ENCODE data around the gene HOXD10.

HOXD10 gene

DNA sequence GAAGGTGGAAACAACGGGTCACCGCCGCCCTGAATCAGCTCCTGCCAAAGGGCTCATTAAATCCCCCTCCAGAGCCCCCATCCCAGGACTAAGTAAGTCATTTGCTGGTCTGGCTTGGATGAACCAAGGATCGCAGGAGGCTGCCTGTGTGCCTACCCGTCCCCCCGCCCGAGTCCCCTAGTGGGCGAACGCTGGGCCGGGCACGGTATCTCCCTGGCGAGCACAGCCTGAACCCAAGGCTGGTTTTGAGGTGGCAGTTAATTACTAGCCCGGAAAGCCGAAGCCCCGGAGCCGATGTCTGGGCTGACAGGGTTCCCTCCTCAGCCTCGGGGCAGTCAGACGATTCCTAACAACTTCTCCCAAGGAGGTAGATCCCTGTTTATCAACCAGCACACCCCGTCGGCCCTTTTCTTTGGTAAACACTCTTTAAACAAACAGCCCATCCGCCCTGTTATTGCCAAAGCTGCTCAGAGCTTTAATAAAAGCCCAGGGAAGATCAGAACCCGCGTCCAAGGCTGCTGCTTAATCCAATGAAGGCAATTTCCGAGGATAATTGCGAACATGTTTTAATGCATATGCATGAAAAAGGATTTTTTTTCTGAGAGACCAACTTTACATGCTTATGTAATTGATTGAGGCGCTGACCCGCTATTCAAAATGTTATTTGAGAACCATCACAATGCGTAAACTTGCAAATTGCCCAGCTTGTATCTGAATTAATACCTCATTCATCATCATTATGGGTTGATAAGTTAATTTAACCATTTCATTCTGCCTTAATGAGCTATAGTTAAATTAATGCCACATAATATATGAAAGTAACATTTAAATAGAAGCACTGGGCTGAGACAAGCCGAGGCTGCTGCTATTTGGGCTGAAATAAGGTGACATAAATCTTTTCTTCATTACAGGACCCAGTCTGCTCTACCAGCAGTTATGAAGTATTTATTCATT is 43.4 kb upstream of the HOXD10 start:
- TF ChIP-seq, protein P1, sequence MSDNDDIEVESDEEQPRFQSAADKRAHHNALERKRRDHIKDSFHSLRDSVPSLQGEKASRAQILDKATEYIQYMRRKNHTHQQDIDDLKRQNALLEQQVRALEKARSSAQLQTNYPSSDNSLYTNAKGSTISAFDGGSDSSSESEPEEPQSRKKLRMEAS (IDR thresholded peaks at IDR 0.05; ENCODE audit: low read depth, low read length): no peak
- TF ChIP-seq MYC (IDR thresholded peaks at IDR 0.05; ENCODE audit: low read depth, low read length): no peak
- TF ChIP-seq, protein P2, sequence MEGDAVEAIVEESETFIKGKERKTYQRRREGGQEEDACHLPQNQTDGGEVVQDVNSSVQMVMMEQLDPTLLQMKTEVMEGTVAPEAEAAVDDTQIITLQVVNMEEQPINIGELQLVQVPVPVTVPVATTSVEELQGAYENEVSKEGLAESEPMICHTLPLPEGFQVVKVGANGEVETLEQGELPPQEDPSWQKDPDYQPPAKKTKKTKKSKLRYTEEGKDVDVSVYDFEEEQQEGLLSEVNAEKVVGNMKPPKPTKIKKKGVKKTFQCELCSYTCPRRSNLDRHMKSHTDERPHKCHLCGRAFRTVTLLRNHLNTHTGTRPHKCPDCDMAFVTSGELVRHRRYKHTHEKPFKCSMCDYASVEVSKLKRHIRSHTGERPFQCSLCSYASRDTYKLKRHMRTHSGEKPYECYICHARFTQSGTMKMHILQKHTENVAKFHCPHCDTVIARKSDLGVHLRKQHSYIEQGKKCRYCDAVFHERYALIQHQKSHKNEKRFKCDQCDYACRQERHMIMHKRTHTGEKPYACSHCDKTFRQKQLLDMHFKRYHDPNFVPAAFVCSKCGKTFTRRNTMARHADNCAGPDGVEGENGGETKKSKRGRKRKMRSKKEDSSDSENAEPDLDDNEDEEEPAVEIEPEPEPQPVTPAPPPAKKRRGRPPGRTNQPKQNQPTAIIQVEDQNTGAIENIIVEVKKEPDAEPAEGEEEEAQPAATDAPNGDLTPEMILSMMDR (IDR thresholded peaks at IDR 0.05; ENCODE audit: low read depth, low read length): no peak
- no peak for TF ChIP-seq POLR2A (IDR thresholded peaks at IDR 0.05; ENCODE audit: extremely low read depth, insufficient read length)
- DNase-seq (ENCODE audit: low read depth): no peak
- no peak overlapping the region for H3K4me3 ChIP-seq (ENCODE audit: low read depth, low read length)

DNA sequence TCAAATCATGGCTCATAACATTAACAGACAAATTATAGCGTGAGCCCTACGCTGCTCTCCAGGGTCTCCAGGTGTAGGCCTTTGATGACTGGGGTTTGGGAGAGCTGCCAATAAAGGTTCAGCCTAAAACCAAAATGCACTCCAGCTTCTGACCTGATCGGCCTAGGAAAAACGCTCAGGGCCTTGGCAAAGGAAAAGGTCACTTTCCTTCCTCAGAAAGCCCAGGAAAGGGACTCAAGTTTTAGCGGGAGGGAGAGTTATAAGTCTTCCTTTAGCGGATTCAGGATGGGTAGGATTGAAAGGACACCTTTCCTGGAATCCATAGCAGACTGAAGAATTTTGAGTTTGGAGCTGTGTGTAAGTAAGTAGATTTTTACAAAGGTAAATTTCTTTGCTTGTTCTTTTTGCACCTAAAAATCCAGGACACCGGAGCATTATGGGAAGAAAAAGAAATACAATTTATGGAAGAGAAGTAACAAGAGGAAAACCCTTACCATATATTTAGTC is 41.6 kb upstream of the HOXD10 start:
- TF ChIP-seq POLR2A (IDR thresholded peaks at IDR 0.05; ENCODE audit: extremely low read depth, insufficient read length) (no peak), MYC (IDR thresholded peaks at IDR 0.05; ENCODE audit: low read depth, low read length) (no peak)
- TF ChIP-seq, protein P2 (IDR thresholded peaks at IDR 0.05; ENCODE audit: low read depth, low read length): no peak
- TF ChIP-seq, protein P1 (IDR thresholded peaks at IDR 0.05; ENCODE audit: low read depth, low read length): no peak
- DNase-seq (ENCODE audit: low read depth): no peak

DNA sequence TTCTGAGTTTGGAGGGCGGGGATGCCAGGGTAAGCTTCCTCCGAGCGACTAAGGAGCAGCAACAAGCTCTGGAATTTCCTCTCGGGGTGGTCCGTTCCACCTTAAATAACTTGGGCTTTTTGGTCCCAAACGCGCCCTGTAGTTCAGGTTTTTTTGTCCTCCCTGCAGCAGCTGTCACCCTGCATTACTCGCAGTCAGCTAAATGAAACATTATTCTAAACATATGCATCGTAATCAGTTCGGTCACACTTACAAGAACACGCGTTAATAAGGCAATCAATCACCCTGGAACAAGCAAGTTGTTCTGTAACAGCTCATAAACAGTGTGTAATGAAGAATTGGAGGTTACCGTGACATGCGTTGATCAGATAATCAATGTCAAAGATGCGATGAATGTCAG is 41.1 kb upstream of the HOXD10 start:
- no peak for TF ChIP-seq MYC (IDR thresholded peaks at IDR 0.05; ENCODE audit: low read depth, low read length)
- DNase-seq (ENCODE audit: low read depth): no peak
- H3K4me3 ChIP-seq (ENCODE audit: low read depth, low read length): no peak overlapping the region

More for the DNA sequence above, 41.6 kb upstream of the HOXD10 start:
- H3K4me3 ChIP-seq (ENCODE audit: low read depth, low read length): no peak overlapping the region

GRCh38 chr2:176076063-176076462 is 40.5 kb upstream of the HOXD10 start:
- no peak for DNase-seq (ENCODE audit: low read depth)
- H3K4me3 ChIP-seq (ENCODE audit: low read depth, low read length): no peak overlapping the region
- TF ChIP-seq MYC (IDR thresholded peaks at IDR 0.05; ENCODE audit: low read depth, low read length): no peak
- TF ChIP-seq, protein P1 (IDR thresholded peaks at IDR 0.05; ENCODE audit: low read depth, low read length): no peak
- TF ChIP-seq, protein P2 (IDR thresholded peaks at IDR 0.05; ENCODE audit: low read depth, low read length): no peak
- TF ChIP-seq POLR2A (IDR thresholded peaks at IDR 0.05; ENCODE audit: extremely low read depth, insufficient read length): no peak

- no peak for DNase-seq (ENCODE audit: low read depth)
- TF ChIP-seq, protein P1 (IDR thresholded peaks at IDR 0.05; ENCODE audit: low read depth, low read length): no peak
- TF ChIP-seq, protein P2 (IDR thresholded peaks at IDR 0.05; ENCODE audit: low read depth, low read length): no peak
- no peak for TF ChIP-seq MYC (IDR thresholded peaks at IDR 0.05; ENCODE audit: low read depth, low read length)
- no peak for TF ChIP-seq POLR2A (IDR thresholded peaks at IDR 0.05; ENCODE audit: extremely low read depth, insufficient read length)
- H3K4me3 ChIP-seq (ENCODE audit: low read depth, low read length): no peak overlapping the region
Measured at GRCh38 chr2:176076796-176077195, 39.8 kb upstream of the HOXD10 start.

- TF ChIP-seq, protein P2 (IDR thresholded peaks at IDR 0.05; ENCODE audit: low read depth, low read length): no peak
- no peak for TF ChIP-seq POLR2A (IDR thresholded peaks at IDR 0.05; ENCODE audit: extremely low read depth, insufficient read length)
- TF ChIP-seq MYC (IDR thresholded peaks at IDR 0.05; ENCODE audit: low read depth, low read length): no peak
- TF ChIP-seq, protein P1 (IDR thresholded peaks at IDR 0.05; ENCODE audit: low read depth, low read length): no peak
- no peak for DNase-seq (ENCODE audit: low read depth)
Measured at GRCh38 chr2:176078541-176079284, 37.9 kb upstream of the HOXD10 start.

More at GRCh38 chr2:176078541-176079284, 37.9 kb upstream of the HOXD10 start:
- peak overlapping the region; percentile 56 for H3K4me3 ChIP-seq (ENCODE audit: low read depth, low read length)

Measured in NB4 (cell line).